GM18867 (cell line): Measurements from ENCODE around the gene CDKN2B.
A peak's percentile ranks its signal among the peaks of the same experiment; 100 is the strongest.
"Not testable (repeated sequence)": the region's sequence is repeated elsewhere in the genome, so short reads cannot be mapped to it uniquely, and the experiment has no call there.

Experiments
- ATAC-seq: cut with Tn5 transposase; IDR thresholded peaks from one replicate; pipeline ENCODE4 v1.9.1; 2021; ENCODE audit warnings: mild to moderate bottlenecking, moderate library complexity; ENCODE audit not compliant: unreplicated experiment

Gene CDKN2B

DNA sequence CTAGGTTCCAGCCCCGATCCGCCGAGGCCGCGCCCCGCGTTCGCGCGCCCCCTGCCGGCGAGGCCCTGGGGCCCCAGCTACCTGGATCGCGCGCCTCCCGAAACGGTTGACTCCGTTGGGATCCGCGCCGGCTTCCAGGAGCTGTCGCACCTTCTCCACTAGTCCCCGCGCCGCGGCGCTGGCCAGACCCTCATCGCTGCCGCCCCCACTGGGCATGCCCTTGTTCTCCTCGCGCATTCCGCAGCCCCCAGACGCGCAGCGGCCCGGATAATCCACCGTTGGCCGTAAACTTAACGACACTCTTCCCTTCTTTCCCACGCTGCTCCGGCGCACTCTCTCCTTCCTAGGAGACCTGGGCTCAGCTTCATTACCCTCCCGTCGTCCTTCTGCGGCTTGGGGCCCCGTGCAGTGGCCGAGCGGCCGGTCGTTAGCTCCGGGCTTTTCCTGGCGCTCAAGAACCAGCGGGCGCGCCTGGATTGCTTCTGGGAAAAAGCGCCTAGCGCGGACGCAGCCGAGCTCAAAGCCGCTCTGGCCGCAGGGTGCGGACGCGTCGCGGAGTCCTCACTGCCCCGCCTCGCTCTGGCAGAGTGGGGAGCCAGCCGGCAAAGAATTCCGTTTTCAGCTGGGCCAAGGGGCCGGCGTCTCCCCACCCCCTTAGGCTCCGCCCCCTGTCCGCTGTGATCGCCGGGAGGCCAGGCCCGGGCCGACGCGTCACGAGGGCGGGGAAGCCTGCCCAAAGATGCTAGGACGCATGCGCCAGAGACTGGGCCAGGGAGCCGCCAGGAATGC is at the start of gene CDKN2B:
Gene CDKN2B, minus strand, starts transcription at position 589 of the 789 bp plus-strand sequence. Its CDS starts 352 bp downstream, at position 237.
- peak; percentile 95 for ATAC-seq

DNA sequence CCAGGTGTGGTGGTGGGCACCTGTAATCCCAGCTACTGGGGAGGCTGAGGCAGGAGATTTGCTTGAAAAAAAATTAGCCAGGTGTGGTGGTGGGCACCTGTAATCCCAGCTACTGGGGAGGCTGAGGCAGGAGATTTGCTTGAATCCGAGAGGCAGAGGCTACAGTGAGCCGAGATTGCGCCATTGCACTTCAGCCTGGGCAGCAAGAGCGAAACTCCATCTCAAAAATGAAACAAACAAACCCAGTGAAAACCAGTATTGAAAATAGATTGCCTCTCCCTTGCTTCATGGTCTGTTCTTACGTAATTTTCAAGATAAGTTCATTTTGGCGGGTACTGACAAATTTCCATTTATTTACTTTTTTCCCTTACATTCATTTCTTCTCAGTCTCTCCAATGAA is 48.9 kb upstream of the CDKN2B start:
- ATAC-seq = not testable (repeated sequence)

DNA sequence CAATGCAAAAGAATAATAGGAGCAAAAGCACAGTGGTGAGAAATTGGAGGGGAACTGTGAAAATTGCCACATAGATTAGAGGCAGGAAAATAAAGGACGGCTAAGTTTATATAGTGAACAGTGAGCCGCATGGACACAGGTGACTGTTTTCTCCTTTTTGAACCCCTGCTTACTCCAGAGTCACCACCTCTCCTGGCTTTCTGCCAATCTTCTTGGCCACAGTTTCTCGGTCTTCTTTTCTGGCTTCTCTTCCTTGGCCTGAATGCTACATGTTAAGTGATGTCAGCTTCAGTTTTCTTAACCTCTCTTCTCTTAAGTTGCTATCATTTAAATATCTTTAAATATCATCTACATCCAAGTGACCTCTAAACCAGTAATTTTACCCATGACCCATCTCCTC is 47.3 kb upstream of the CDKN2B start:
- no peak for ATAC-seq

DNA sequence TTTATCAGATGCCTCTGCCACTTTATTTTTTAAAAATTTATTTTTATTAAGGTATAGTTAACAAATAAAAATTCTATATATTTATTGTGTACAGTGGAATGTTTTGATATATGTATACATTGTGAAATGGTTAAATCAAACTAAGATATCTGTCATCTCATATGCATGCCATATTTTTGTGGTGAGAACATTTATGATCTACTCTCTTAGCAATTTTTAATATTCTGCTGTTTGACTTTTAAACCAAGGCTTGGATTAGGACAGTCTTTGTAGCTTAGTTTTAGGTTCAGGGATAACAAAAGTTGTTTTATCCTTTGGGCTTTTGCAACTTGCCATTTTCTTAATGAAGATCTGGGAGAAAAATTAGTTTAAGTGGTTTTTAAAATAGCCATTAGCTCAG is 46.0 kb upstream of the CDKN2B start:
- ATAC-seq = no peak

- no peak for ATAC-seq
Observed at GRCh38 chr9:22054529-22054928, 45.4 kb upstream of the CDKN2B start.

DNA sequence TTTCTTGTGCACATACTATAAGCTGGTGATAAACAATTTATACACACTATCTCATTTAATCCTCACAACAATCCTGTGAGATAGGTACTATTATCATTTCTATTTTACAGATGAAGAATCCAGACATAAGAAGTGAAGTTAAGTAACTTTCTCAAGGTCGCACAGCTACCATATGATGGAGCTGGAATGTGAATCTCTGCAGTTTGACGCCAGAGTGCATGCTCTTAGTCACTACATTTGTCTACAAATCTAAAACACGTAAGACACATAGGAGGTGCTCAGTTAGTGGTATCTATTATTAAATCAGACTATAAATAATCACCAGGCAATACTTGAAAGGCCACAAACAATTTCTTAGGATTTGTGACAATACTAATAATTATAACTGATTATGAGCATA is 45.0 kb upstream of the CDKN2B start:
- no peak for ATAC-seq

- ATAC-seq = no peak
Observed at GRCh38 chr9:22053178-22053577, 44.1 kb upstream of the CDKN2B start.

GRCh38 chr9:22052376-22052945 is 43.4 kb upstream of the CDKN2B start:
- ATAC-seq = no peak

DNA sequence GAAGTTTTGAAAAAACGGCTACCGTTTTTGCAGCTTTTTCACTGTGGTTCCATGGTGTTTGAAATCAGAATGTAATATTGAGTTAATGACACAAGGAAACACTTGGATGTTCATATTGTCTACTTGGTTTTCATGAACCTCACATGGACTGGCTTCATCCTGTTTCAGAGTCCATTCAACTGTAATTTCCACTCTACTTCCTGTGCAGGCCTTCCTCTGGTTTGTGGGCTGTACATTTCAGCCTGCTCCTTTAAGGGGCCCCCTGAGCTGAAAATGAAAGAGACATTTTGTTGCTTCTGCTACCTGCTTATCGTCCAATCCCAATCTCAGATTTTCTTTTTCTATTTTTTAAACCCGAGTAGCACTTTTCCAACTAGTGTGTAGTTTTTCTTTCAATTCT is 41.8 kb upstream of the CDKN2B start:
- peak; percentile 52 for ATAC-seq

- ATAC-seq = no peak
Observed at GRCh38 chr9:22049411-22049810, 40.3 kb upstream of the CDKN2B start.

GRCh38 chr9:22047596-22047995 is 38.5 kb upstream of the CDKN2B start:
- no peak for ATAC-seq

DNA sequence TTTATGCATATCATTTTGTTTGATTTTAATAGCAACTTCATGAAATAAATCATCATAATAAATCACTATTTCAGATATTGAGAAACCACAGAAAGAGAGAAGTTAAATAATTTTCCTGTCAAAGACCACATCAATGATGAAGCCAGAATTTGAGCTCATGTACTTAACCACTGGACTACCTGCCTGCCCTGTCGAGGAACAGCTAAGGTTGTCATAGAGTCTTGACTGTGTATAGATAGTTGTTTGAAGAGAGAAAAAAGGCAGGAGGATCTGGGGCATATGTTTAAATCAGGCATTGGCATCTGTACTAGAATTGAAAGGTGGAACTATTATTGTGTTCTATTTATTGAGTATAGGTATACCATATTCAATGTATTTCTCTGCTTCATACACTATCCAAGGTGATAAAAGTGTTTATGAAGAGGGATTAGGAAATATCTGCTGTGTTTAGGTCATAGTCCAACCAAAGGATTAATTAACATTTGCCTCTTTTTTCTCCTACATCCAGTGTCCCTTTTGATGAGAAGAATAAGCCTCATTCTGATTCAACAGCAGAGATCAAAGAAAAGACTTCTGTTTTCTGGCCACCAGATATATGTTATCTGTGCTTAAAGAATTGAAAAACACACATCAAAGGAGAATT is 37.3 kb upstream of the CDKN2B start:
- ATAC-seq = no peak

- no peak for ATAC-seq
Observed at GRCh38 chr9:22045423-22045822, 36.3 kb upstream of the CDKN2B start.

- ATAC-seq = no peak
Observed at GRCh38 chr9:22044583-22044982, 35.5 kb upstream of the CDKN2B start.

DNA sequence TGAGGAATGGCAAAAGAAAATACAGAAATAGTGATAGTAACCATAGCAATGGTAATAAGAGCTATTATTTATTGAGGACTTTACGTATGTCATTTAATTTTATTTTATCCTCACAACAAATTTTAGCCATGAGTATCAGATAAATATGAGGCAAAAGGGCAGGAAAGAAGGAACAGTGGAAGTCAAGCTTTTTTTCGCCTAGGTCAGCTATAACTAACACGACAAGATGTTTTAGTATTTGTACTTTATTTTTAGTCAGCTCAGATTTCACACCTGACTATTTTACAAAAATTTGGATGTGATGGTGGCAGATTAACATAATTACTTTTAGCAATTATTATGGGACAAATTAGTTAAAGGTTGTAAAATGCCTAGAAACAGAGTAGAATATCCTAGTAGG is 34.8 kb upstream of the CDKN2B start:
- no peak for ATAC-seq

DNA sequence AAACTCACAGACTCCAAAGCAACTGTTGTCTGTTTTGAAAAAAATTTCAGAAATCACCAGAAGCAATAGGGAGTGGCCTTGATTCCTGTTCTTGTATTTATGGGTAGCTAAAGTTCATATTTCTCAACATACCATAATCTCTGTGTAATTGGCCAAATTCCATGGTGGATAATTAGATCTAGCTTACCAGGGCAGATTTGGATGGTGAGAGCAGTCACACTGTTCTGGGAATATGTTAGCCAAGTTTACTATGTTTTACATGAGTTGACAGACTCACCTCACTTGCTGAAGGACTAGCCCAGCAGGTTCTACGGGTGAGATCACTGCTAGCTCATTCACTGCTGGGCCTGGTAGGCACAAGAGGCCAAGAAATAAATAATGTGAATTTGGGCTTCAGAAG is 32.7 kb upstream of the CDKN2B start:
- ATAC-seq = no peak

GRCh38 chr9:22041344-22041743 is 32.2 kb upstream of the CDKN2B start:
- ATAC-seq = no peak

GRCh38 chr9:22040760-22041159 is 31.7 kb upstream of the CDKN2B start:
- ATAC-seq = no peak

DNA sequence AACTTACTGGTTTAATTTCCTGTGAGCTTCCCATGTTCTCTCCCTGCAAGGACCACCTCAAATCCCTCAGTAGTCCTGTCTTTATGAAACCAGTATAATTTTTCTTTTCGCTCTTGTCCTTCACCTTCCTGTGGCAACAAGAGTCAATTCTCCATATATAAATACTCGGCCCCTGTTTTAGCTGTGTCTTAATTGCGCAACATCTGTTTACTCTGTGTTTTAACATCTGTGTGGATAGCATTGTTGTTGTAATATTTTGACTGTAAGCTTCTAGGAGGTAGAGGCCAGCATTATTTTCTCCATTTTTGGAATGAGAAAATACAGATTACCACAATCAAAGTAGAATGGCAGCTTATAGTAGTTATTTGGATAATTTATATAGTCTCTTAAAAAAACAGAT is 30.2 kb upstream of the CDKN2B start:
- ATAC-seq = no peak

GRCh38 chr9:22037954-22038690 is 29.0 kb upstream of the CDKN2B start:
- peak; percentile 59 for ATAC-seq

DNA sequence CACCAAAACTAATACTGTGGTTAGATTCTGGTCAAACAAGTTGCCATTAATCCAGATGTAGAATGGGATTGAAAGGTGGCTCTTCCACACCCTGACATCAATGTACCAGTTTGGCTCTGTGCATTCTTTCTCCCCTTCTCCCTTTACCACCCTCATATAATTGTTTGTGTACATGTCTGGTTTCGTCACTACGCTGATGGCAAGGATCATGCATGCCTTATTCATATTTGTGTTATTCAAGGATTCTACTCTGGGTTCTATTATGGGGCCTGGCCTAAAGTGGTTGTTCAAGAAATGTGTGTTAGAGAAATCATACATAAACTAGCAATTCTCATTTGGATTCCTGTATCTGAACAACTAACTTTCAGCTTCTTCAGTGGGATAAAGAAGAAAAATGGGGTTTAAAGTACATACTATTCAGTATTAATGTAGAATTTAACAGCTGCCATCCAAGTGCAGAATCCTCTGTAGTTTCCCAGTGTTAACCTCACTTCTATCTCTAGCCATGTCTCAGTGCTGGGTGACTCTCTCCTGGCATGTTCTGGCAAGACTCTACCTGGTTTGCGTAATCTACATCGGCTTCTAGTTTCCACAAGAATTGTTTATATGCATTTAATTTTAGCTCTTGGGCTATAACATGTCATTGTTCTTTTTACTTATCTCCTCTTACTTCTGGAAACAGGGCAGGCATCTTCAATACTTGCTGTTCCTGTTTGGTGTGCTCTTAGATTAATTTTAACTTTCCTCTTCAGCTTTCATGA is 27.9 kb upstream of the CDKN2B start:
- no peak for ATAC-seq
